ENCODE results near the gene TOP2A.

DNA sequence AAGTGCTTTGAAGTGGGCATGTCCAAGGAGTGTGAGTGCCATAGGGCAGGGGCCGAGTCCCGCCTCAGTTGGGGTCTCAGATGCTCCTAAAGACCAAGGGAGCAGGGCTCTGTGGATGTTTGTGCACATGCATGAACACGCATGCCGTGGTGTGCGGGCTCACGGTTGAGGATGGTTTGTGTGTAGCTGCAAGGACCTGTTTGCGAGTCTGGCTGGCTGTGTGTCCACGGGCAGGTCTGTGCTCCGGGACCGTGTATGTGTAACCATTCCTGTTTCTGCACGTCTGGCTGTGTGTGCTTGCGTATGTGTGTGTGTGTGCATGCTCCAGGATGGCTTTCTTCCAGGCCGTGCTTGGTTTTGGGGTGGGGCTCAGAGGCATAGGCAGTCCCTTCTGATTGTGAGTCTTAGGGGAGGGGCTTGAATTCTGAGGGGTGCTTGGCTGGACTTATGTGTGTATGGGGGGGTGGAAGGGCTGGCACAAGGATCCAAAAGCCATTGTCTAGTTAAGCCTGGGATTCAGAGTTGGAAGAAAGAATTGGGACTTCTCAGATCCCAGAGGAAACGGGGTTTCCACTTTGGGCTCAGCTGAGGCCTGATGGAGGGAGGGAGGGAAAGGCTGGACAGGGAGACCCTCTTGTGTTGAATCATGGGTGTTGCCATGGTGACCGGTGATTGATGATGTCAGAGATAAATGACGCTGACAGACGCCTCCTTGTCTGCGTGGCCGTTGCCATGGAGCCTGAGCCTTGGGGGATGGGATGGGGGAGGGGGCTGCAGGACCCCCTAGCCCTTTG is 67.6 kb downstream of the TOP2A start:
- TF ChIP-seq, protein P1, sequence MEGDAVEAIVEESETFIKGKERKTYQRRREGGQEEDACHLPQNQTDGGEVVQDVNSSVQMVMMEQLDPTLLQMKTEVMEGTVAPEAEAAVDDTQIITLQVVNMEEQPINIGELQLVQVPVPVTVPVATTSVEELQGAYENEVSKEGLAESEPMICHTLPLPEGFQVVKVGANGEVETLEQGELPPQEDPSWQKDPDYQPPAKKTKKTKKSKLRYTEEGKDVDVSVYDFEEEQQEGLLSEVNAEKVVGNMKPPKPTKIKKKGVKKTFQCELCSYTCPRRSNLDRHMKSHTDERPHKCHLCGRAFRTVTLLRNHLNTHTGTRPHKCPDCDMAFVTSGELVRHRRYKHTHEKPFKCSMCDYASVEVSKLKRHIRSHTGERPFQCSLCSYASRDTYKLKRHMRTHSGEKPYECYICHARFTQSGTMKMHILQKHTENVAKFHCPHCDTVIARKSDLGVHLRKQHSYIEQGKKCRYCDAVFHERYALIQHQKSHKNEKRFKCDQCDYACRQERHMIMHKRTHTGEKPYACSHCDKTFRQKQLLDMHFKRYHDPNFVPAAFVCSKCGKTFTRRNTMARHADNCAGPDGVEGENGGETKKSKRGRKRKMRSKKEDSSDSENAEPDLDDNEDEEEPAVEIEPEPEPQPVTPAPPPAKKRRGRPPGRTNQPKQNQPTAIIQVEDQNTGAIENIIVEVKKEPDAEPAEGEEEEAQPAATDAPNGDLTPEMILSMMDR (conservative IDR thresholded peaks at IDR 0.05): no peak
- no peak for TF ChIP-seq ZFX (IDR thresholded peaks at IDR 0.05)

Data from C4-2B (cell line).